GM12872 (cell line): ENCODE measurements around the gene CREB5.

ENCODE experiments used
- TF ChIP-seq, protein P1 (sequence below): IDR thresholded peaks from 3 replicates; pipeline ENCODE4 v1.5.1; 2011; ENCODE audit warnings: low read depth, mild to moderate bottlenecking, low read length, moderate library complexity; ENCODE audit not compliant: insufficient read depth

The CREB5 gene

DNA sequence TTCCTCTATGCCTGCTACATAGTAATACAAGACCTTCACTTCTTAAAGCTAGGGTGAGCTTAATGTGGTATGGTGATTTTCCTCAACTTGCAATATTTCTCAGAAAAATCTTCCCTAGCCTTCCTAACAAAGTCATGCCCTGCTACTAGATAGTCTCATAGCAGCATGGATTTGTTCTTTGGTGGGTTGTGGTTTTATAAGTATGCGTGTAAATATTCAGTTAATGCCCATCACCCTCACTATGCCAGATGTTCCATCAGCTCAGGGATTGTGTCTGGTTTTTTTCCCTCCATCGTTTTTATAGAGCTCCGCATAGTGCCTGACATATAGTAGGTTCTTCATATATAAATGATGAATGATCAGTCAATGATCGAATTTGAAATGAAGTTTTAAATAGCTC, 182.8 kb downstream of the CREB5 start:
- TF ChIP-seq, protein P1, sequence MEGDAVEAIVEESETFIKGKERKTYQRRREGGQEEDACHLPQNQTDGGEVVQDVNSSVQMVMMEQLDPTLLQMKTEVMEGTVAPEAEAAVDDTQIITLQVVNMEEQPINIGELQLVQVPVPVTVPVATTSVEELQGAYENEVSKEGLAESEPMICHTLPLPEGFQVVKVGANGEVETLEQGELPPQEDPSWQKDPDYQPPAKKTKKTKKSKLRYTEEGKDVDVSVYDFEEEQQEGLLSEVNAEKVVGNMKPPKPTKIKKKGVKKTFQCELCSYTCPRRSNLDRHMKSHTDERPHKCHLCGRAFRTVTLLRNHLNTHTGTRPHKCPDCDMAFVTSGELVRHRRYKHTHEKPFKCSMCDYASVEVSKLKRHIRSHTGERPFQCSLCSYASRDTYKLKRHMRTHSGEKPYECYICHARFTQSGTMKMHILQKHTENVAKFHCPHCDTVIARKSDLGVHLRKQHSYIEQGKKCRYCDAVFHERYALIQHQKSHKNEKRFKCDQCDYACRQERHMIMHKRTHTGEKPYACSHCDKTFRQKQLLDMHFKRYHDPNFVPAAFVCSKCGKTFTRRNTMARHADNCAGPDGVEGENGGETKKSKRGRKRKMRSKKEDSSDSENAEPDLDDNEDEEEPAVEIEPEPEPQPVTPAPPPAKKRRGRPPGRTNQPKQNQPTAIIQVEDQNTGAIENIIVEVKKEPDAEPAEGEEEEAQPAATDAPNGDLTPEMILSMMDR = no peak

- TF ChIP-seq, protein P1 = no peak
Measured at GRCh38 chr7:28595801-28596200, 183.5 kb downstream of the CREB5 start.

GRCh38 chr7:28596245-28596935, 184.1 kb downstream of the CREB5 start:
- TF ChIP-seq, protein P1 = no peak

DNA sequence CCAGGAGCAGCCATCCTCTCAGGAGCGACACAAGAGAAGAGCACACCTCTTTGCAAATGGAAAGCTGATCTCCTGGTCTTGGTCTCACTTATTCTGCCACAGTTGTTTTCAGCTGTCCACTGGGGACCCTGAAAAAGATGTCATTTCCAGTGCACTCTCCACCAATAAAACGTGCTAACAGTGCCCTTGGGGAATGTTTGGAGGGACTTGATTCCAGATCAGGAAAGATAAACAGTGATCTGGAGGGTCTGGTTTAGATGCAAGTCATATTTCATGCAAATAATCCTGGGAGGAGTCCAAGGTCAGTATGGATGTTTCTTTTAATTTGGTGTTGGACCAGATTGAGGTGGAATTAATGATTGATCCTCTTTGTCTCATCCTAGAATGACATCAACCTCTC, 185.0 kb downstream of the CREB5 start:
- TF ChIP-seq, protein P1 = no peak

- TF ChIP-seq, protein P1 = no peak
Measured at GRCh38 chr7:28598586-28598985, 186.3 kb downstream of the CREB5 start.

DNA sequence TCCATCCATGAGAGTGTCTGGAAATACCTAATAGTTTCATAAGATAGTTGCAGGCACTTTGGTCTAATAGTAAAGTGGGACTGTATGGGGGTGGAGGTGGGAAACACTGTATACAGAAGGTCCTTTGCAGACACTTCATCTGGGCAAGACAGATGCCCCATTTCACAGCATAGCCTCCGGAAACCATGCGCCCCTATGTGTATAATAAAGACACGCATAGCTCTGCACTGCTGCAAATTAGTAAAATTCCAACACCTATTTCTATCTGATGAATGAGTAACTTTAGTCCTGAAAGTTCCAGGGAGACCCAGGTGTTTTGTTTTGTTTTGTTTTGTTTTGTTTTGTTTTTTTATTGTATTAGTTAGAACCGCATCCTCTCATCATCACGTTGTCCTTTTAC, 187.1 kb downstream of the CREB5 start:
- TF ChIP-seq, protein P1 = no peak

DNA sequence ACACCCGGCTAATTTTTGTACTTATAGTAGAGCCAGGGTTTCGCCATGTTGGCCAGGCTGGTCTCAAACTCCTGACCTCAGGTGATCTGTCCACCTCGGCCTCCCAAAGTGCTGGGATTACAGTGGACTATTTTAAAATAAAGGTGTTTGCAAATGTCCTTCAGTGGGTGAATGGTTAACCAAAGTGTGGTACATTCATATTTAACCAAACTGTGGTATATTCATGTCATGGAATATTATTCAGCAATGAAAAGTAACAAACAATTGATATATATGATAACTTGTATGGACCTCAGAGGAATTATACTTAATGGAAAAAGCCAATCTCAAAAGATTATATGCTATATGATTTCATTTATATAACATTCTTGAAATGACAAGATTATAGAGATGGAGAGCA, 190.0 kb downstream of the CREB5 start:
- TF ChIP-seq, protein P1 = no peak
